Gastrocnemius medialis (tissue), 4 donors: ENCODE measurements around the gene GGT6.

Experiments used
- POLR2A ChIP-seq, 2 donors: fragments of 450-650 bp; IDR thresholded peaks; one replicate each; pipeline ENCODE4 v1.6.1; 2017; ENCODE audit warnings: antibody characterized with exemption in 2 of 2, mild to moderate bottlenecking in 2 of 2, moderate library complexity in 2 of 2
- TF ChIP-seq, protein P1 (sequence below), 5 experiments: fragments of 450-650 bp in 3 of 5; fragments of 200-600 bp in 2 of 5; sonication (generic) in 2 of 5; IDR thresholded peaks in 4 of 5; conservative IDR thresholded peaks in 1 of 5; 1 replicate in 4 of 5; 2 replicates in 1 of 5; pipeline ENCODE4 v1.5.1; 2016 to 2019; ENCODE audit warnings: antibody characterized with exemption in 5 of 5, mild to moderate bottlenecking in 3 of 5, moderate library complexity in 3 of 5

DNA sequence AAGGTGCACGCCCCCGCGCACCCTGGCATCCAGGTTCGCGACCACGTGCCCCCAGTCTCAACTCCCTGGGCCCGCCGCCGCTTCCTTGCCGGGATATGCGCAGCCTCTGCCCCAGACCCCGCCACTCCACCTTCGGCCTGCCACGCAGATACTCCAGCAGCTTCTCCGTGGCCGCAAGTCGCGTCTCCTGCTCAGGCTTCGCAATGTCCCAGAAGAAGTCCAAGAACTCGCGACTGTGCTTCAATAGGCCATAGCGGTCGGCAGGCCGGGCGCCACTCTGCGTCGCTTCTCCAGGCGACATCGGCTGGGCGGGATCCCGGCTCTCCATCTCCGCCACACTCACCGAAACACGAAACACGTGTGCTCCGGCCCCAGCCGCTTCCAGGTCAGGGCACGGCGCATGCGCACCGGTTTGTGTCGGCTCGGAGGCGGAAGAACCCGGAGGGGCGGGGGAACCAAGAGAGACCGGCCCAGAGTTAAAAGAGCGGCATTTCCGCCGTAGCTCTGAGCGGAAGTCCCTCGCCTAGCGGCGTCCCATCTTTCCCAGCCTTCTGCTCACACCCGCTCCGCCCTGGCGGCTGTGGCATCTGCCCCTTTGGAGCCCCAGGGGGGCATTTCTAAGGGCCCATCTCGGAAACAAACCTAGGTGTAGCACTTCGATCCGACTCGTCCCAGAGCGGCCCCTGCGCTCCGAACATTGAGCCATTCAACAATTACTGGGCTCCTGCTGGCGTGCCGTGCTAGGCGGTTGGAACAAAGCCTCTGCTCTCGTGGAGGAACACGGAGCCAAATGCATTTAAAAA lies 5.2 kb downstream of the GGT6 start, which contains the start of gene MYBBP1A:
- peak; percentile 55 to 61 for TF ChIP-seq POLR2A (IDR thresholded peaks at IDR 0.05)
- TF ChIP-seq, protein P1, sequence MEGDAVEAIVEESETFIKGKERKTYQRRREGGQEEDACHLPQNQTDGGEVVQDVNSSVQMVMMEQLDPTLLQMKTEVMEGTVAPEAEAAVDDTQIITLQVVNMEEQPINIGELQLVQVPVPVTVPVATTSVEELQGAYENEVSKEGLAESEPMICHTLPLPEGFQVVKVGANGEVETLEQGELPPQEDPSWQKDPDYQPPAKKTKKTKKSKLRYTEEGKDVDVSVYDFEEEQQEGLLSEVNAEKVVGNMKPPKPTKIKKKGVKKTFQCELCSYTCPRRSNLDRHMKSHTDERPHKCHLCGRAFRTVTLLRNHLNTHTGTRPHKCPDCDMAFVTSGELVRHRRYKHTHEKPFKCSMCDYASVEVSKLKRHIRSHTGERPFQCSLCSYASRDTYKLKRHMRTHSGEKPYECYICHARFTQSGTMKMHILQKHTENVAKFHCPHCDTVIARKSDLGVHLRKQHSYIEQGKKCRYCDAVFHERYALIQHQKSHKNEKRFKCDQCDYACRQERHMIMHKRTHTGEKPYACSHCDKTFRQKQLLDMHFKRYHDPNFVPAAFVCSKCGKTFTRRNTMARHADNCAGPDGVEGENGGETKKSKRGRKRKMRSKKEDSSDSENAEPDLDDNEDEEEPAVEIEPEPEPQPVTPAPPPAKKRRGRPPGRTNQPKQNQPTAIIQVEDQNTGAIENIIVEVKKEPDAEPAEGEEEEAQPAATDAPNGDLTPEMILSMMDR (IDR thresholded peaks at IDR 0.05 in 4 of 5, conservative IDR thresholded peaks at IDR 0.05 in 1 of 5): peak in 3 of 5 experiments; percentile 25 to 32 (median 31)
